ENCODE data around the gene CHST14. TPM values are rescaled to one million over a fixed set of nuclear protein-coding genes. Genes with fewer than 3 reads are reported as not detected.
A peak's percentile ranks its signal among the peaks of the same experiment; 100 is the strongest.

The CHST14 gene
- total and polyA plus RNA-seq, 2 donors (not counting 1 experiment from before 2014, with no cell fraction given): 7.4 to 18.8 TPM

GRCh38 chr15:40510201-40510600, 39.4 kb downstream of the CHST14 start:
- no peak overlapping the region for H3K9ac ChIP-seq (ENCODE audit: insufficient read depth, low read length)
- H3K36me3 ChIP-seq (ENCODE audit: control insufficient read depth, insufficient read depth, low read length): no peaks in the 10 kb centered on the region
- DNase-seq (ENCODE audit: low read depth in 2 of 2): no peak
- H3K4me3 ChIP-seq (replicated peaks in 1 of 4; ENCODE audit: control extremely low read depth in 1 of 4, insufficient read depth in 1 of 4, low read depth in 3 of 4, low read length in 4 of 4): no peak overlapping the region
- no peak overlapping the region for H2AFZ ChIP-seq (ENCODE audit: low read length)
- no peaks in the 10 kb centered on the region for H3K79me2 ChIP-seq (ENCODE audit: control insufficient read depth, insufficient read depth, low read length)
- no peak overlapping the region for H3K27ac ChIP-seq (ENCODE audit: insufficient read depth, low read length)
- no peaks in the 10 kb centered on the region for H3K9me3 ChIP-seq (ENCODE audit: control insufficient read depth, insufficient read depth, low read depth, low read length)
- TF ChIP-seq EZH2 (IDR thresholded peaks at IDR 0.05; ENCODE audit: low read length, missing control alignments) (no peak), CTCF (conservative IDR thresholded peaks at IDR 0.05 in 1 of 2, IDR thresholded peaks at IDR 0.05 in 1 of 2; ENCODE audit: low read depth in 1 of 2, low read length in 2 of 2) (no peak)
- no peaks in the 10 kb centered on the region for H4K20me1 ChIP-seq (ENCODE audit: control insufficient read depth, extremely low read depth, insufficient read depth, low read length)
- H3K4me1 ChIP-seq (ENCODE audit: control insufficient read depth, extremely low read depth, insufficient read depth, low read length): peaks cover 2% of the 10 kb centered on the region
- H3K27me3 ChIP-seq (ENCODE audit: control insufficient read depth, insufficient read depth, low read length): no peaks in the 10 kb centered on the region
- no peak overlapping the region for H3K4me2 ChIP-seq (ENCODE audit: extremely low read depth, insufficient read depth, low read length)

GRCh38 chr15:40511093-40511471, 40.3 kb downstream of the CHST14 start:
- Histone ChIP-seq H3K36me3 (ENCODE audit: control insufficient read depth, insufficient read depth, low read length) (no peaks in the 10 kb centered on the region), H3K9ac (ENCODE audit: insufficient read depth, low read length) (no peak overlapping the region), H3K79me2 (ENCODE audit: control insufficient read depth, insufficient read depth, low read length) (no peaks in the 10 kb centered on the region), H4K20me1 (ENCODE audit: control insufficient read depth, extremely low read depth, insufficient read depth, low read length) (no peaks in the 10 kb centered on the region), H2AFZ (ENCODE audit: low read length) (peak overlapping the region; percentile 63), H3K4me1 (ENCODE audit: control insufficient read depth, extremely low read depth, insufficient read depth, low read length) (peaks cover 2% of the 10 kb centered on the region), H3K4me3 (replicated peaks in 1 of 4; ENCODE audit: control extremely low read depth in 1 of 4, insufficient read depth in 1 of 4, low read depth in 3 of 4, low read length in 4 of 4) (peak overlapping the region; percentile 23 to 60 (median 32)), H3K9me3 (ENCODE audit: control insufficient read depth, insufficient read depth, low read depth, low read length) (no peaks in the 10 kb centered on the region), H3K27ac (ENCODE audit: insufficient read depth, low read length) (no peak overlapping the region), H3K4me2 (ENCODE audit: extremely low read depth, insufficient read depth, low read length) (peak overlapping the region; percentile 91), H3K27me3 (ENCODE audit: control insufficient read depth, insufficient read depth, low read length) (no peaks in the 10 kb centered on the region)
- DNase-seq (ENCODE audit: low read depth in 2 of 2): no peak
- TF ChIP-seq CTCF (conservative IDR thresholded peaks at IDR 0.05 in 1 of 2, IDR thresholded peaks at IDR 0.05 in 1 of 2; ENCODE audit: low read depth in 1 of 2, low read length in 2 of 2): no peak

GRCh38 chr15:40511472-40512133, 40.8 kb downstream of the CHST14 start:
- Histone ChIP-seq H3K9ac (ENCODE audit: insufficient read depth, low read length) (no peak overlapping the region), H3K4me1 (ENCODE audit: control insufficient read depth, extremely low read depth, insufficient read depth, low read length) (peaks cover 2% of the 10 kb centered on the region), H3K27ac (ENCODE audit: insufficient read depth, low read length) (no peak overlapping the region), H3K9me3 (ENCODE audit: control insufficient read depth, insufficient read depth, low read depth, low read length) (no peaks in the 10 kb centered on the region), H3K36me3 (ENCODE audit: control insufficient read depth, insufficient read depth, low read length) (no peaks in the 10 kb centered on the region), H3K4me3 (replicated peaks in 1 of 4; ENCODE audit: control extremely low read depth in 1 of 4, insufficient read depth in 1 of 4, low read depth in 3 of 4, low read length in 4 of 4) (peak overlapping the region; percentile 29 to 60 (median 34)), H3K27me3 (ENCODE audit: control insufficient read depth, insufficient read depth, low read length) (no peaks in the 10 kb centered on the region), H4K20me1 (ENCODE audit: control insufficient read depth, extremely low read depth, insufficient read depth, low read length) (no peaks in the 10 kb centered on the region), H2AFZ (ENCODE audit: low read length) (peak overlapping the region; percentile 63), H3K79me2 (ENCODE audit: control insufficient read depth, insufficient read depth, low read length) (no peaks in the 10 kb centered on the region), H3K4me2 (ENCODE audit: extremely low read depth, insufficient read depth, low read length) (peak overlapping the region; percentile 91)
- DNase-seq (ENCODE audit: low read depth in 2 of 2): peak; percentile 33 to 50
- TF ChIP-seq EZH2 (IDR thresholded peaks at IDR 0.05; ENCODE audit: low read length, missing control alignments) (no peak), CTCF (conservative IDR thresholded peaks at IDR 0.05 in 1 of 2, IDR thresholded peaks at IDR 0.05 in 1 of 2; ENCODE audit: low read depth in 1 of 2, low read length in 2 of 2) (no peak)

All from fibroblast of lung (primary cell).